ENCODE results near the gene AKAP10.

Gene AKAP10

DNA sequence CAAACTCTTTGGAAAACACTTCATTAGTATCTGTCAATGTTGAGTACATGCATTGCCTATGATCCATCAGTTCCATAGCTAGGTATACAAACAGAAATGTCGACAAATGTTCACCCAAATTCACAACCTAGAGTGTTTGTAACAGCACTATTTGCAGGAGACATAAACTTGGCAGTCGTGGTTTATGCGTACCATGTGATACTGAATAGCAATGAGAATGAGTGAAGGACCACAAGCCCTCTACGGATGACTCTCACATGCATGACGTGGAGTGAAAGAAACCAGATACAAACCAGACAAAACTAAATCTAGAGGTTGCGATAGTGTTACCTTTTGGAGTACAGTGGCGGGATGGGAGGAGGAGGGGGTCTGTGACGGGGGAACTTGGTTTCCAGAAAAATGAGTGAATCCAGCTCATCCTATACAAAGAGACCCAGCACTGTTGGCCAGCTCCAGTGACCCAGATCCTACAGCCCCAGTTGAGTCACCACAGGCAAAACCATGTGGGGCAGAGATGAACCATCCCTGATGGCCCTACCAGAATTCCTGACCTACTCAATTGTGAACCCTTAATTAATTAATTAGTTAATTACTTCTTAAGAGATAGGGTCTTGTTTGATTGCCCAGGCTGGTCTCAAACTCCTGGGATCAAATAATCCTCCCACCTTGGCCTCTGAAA is 94.0 kb downstream of the AKAP10 start:
- Histone ChIP-seq H3K36me3 (ENCODE audit: control insufficient read depth in 2 of 2, insufficient read depth in 1 of 2, low read length in 2 of 2) (no peaks in the 10 kb centered on the region), H3K9me3 (ENCODE audit: control insufficient read depth, insufficient read depth, low read depth, low read length) (no peaks in the 10 kb centered on the region), H3K4me3 (ENCODE audit: low read depth, low read length) (no peak overlapping the region), H3K4me1 (ENCODE audit: control insufficient read depth, insufficient read depth, low read length) (no peaks in the 10 kb centered on the region), H3K27ac (ENCODE audit: extremely low read depth, low read depth, low read length) (no peak overlapping the region)
- POLR2A ChIA-PET, result no interaction called here
- TF ChIP-seq ZNF660 (tag by site-specific recombination; IDR thresholded peaks at IDR 0.05) (no peak), ZNF335 (tag by site-specific recombination; conservative IDR thresholded peaks at IDR 0.05) (no peak), ZNF221 (tag by site-specific recombination; IDR thresholded peaks at IDR 0.05; ENCODE audit: borderline replicate concordance) (no peak), ZNF266 (tag by site-specific recombination; IDR thresholded peaks at IDR 0.05; ENCODE audit: low read depth) (no peak), ZNF514 (tag by site-specific recombination; IDR thresholded peaks at IDR 0.05) (no peak), ZSCAN30 (tag by site-specific recombination; IDR thresholded peaks at IDR 0.05) (no peak), ZNF837 (tag by site-specific recombination; IDR thresholded peaks at IDR 0.05) (no peak), ZBTB17 (tag by site-specific recombination; IDR thresholded peaks at IDR 0.05) (no peak)
- TF ChIP-seq, protein P1, sequence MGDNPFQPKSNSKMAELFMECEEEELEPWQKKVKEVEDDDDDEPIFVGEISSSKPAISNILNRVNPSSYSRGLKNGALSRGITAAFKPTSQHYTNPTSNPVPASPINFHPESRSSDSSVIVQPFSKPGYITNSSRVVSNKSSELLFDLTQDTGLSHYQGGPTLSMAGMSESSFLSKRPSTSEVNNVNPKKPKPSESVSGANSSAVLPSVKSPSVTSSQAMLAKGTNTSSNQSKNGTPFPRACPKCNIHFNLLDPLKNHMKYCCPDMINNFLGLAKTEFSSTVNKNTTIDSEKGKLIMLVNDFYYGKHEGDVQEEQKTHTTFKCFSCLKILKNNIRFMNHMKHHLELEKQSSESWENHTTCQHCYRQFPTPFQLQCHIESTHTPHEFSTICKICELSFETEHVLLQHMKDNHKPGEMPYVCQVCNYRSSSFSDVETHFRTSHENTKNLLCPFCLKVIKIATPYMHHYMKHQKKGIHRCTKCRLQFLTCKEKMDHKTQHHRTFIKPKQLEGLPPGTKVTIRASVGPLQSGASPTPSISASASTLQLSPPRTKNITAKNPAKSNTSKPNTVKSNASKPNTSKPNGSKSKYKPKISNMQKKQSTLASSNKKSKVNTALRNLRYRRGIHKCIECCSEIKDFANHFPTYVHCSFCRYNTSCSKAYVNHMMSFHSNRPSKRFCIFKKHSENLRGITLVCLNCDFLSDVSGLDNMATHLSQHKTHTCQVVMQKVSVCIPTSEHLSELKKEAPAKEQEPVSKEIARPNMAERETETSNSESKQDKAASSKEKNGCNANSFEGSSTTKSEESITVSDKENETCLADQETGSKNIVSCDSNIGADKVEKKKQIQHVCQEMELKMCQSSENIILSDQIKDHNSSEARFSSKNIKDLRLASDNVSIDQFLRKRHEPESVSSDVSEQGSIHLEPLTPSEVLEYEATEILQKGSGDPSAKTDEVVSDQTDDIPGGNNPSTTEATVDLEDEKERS (tag by site-specific recombination; IDR thresholded peaks at IDR 0.05), result no peak
- TF ChIP-seq, protein P2, sequence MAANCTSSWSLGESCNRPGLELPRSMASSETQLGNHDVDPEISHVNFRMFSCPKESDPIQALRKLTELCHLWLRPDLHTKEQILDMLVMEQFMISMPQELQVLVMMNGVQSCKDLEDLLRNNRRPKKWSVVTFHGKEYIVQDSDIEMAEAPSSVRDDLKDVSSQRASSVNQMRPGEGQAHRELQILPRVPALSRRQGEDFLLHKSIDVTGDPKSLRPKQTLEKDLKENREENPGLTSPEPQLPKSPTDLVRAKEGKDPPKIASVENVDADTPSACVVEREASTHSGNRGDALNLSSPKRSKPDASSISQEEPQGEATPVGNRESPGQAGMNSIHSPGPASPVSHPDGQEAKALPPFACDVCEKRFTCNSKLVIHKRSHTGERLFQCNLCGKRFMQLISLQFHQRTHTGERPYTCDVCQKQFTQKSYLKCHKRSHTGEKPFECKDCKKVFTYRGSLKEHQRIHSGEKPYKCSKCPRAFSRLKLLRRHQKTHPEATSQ (tag by site-specific recombination; IDR thresholded peaks at IDR 0.05), result no peak
- TF ChIP-seq, protein P3, sequence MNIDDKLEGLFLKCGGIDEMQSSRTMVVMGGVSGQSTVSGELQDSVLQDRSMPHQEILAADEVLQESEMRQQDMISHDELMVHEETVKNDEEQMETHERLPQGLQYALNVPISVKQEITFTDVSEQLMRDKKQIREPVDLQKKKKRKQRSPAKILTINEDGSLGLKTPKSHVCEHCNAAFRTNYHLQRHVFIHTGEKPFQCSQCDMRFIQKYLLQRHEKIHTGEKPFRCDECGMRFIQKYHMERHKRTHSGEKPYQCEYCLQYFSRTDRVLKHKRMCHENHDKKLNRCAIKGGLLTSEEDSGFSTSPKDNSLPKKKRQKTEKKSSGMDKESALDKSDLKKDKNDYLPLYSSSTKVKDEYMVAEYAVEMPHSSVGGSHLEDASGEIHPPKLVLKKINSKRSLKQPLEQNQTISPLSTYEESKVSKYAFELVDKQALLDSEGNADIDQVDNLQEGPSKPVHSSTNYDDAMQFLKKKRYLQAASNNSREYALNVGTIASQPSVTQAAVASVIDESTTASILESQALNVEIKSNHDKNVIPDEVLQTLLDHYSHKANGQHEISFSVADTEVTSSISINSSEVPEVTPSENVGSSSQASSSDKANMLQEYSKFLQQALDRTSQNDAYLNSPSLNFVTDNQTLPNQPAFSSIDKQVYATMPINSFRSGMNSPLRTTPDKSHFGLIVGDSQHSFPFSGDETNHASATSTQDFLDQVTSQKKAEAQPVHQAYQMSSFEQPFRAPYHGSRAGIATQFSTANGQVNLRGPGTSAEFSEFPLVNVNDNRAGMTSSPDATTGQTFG (tag by site-specific recombination; IDR thresholded peaks at IDR 0.05; ENCODE audit: borderline replicate concordance), result no peak
- TF ChIP-seq, protein P4, sequence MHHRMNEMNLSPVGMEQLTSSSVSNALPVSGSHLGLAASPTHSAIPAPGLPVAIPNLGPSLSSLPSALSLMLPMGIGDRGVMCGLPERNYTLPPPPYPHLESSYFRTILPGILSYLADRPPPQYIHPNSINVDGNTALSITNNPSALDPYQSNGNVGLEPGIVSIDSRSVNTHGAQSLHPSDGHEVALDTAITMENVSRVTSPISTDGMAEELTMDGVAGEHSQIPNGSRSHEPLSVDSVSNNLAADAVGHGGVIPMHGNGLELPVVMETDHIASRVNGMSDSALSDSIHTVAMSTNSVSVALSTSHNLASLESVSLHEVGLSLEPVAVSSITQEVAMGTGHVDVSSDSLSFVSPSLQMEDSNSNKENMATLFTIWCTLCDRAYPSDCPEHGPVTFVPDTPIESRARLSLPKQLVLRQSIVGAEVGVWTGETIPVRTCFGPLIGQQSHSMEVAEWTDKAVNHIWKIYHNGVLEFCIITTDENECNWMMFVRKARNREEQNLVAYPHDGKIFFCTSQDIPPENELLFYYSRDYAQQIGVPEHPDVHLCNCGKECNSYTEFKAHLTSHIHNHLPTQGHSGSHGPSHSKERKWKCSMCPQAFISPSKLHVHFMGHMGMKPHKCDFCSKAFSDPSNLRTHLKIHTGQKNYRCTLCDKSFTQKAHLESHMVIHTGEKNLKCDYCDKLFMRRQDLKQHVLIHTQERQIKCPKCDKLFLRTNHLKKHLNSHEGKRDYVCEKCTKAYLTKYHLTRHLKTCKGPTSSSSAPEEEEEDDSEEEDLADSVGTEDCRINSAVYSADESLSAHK (tag by site-specific recombination; IDR thresholded peaks at IDR 0.05), result no peak
- CTCF ChIA-PET, result interaction anchor here (0.5 to 0.7 kb wide), 2 partner anchors 9 to 96 kb away, joined by 3 to 6 read pairs; no protein-coding TSS in a partner anchor

DNA sequence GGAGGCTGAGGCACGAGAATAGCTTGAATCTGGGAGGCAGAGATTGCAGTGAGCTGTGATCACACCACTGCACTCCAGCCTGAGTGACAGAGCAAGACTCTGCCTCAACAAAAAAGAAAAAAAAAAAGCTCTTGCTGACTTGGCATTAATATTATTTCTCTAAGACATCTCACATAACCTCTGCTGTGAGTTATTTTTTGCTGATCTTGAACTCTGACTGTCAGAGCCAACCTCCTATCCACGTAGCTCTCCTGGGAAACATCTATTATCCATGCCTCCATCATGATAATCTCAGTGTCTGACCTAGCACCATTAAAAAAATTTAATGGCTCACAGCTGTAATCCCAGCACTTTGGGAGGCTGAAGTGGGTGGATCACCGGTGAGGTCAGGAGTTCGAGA is 97.2 kb downstream of the AKAP10 start:
- ChIA-PET POLR2A (interaction anchor here (0.9 kb wide), 1 partner anchor 12 kb away, joined by 3 read pairs; no protein-coding TSS in a partner anchor), CTCF (interaction anchor here (1.0 kb wide), 1 partner anchor 60 kb away, joined by 3 read pairs; no protein-coding TSS in a partner anchor)
- Histone ChIP-seq H3K27ac (ENCODE audit: extremely low read depth, low read depth, low read length) (no peak overlapping the region), H3K36me3 (ENCODE audit: control insufficient read depth in 2 of 2, insufficient read depth in 1 of 2, low read length in 2 of 2) (no peaks in the 10 kb centered on the region), H3K4me1 (ENCODE audit: control insufficient read depth, insufficient read depth, low read length) (no peaks in the 10 kb centered on the region), H3K9me3 (ENCODE audit: control insufficient read depth, insufficient read depth, low read depth, low read length) (no peaks in the 10 kb centered on the region), H3K4me3 (ENCODE audit: low read depth, low read length) (no peak overlapping the region)
- TF ChIP-seq ZNF221 (tag by site-specific recombination; IDR thresholded peaks at IDR 0.05; ENCODE audit: borderline replicate concordance) (no peak), ZNF174 (tag by site-specific recombination; IDR thresholded peaks at IDR 0.05) (no peak), ZBTB17 (tag by site-specific recombination; IDR thresholded peaks at IDR 0.05) (no peak), ZNF791 (tag by site-specific recombination; IDR thresholded peaks at IDR 0.05) (no peak), SCRT2 (tag by site-specific recombination; IDR thresholded peaks at IDR 0.05) (no peak), ZNF654 (tag by site-specific recombination; IDR thresholded peaks at IDR 0.05; ENCODE audit: low read depth) (no peak), REPIN1 (tag by site-specific recombination; IDR thresholded peaks at IDR 0.05; ENCODE audit: low read depth) (no peak), ZNF610 (tag by site-specific recombination; IDR thresholded peaks at IDR 0.05; ENCODE audit: borderline replicate concordance) (no peak), ZNF621 (tag by site-specific recombination; IDR thresholded peaks at IDR 0.05) (no peak)
- TF ChIP-seq, protein P5, sequence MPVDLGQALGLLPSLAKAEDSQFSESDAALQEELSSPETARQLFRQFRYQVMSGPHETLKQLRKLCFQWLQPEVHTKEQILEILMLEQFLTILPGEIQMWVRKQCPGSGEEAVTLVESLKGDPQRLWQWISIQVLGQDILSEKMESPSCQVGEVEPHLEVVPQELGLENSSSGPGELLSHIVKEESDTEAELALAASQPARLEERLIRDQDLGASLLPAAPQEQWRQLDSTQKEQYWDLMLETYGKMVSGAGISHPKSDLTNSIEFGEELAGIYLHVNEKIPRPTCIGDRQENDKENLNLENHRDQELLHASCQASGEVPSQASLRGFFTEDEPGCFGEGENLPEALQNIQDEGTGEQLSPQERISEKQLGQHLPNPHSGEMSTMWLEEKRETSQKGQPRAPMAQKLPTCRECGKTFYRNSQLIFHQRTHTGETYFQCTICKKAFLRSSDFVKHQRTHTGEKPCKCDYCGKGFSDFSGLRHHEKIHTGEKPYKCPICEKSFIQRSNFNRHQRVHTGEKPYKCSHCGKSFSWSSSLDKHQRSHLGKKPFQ (tag by site-specific recombination; IDR thresholded peaks at IDR 0.05), result no peak
- TF ChIP-seq, protein P6, sequence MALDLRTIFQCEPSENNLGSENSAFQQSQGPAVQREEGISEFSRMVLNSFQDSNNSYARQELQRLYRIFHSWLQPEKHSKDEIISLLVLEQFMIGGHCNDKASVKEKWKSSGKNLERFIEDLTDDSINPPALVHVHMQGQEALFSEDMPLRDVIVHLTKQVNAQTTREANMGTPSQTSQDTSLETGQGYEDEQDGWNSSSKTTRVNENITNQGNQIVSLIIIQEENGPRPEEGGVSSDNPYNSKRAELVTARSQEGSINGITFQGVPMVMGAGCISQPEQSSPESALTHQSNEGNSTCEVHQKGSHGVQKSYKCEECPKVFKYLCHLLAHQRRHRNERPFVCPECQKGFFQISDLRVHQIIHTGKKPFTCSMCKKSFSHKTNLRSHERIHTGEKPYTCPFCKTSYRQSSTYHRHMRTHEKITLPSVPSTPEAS (tag by site-specific recombination; IDR thresholded peaks at IDR 0.05), result no peak

Data from HEK293 (cell line).